Nephron (organoid): ENCODE results near the gene C5orf15.

Experiments
- H3K27ac Mint-ChIP-seq, 3 experiments: 2 replicates each; pipeline ENCODE4 v1.8.0; 2020; ENCODE audit warnings: mixed read lengths in 3 of 3, mild to moderate bottlenecking in 2 of 3, moderate library complexity in 1 of 3
- H3K27me3 Mint-ChIP-seq: 2 replicates; pipeline ENCODE4 v1.8.0; 2021; ENCODE audit warnings: low read depth, mild to moderate bottlenecking, moderate library complexity, mixed read lengths
- H3K36me3 Mint-ChIP-seq: 2 replicates; pipeline ENCODE4 v1.8.0; 2020; ENCODE audit warnings: low read depth, mixed read lengths
- H3K4me1 Mint-ChIP-seq: 2 replicates; pipeline ENCODE4 v1.8.0; 2020; ENCODE audit warnings: mixed read lengths
- H3K4me3 Mint-ChIP-seq, 3 experiments: 2 replicates each; pipeline ENCODE4 v1.8.0; 2020; ENCODE audit warnings: mild to moderate bottlenecking in 3 of 3, mixed read lengths in 3 of 3, moderate library complexity in 2 of 3
- H3K9me3 Mint-ChIP-seq: 2 replicates; pipeline ENCODE4 v1.8.0; 2020; ENCODE audit warnings: mixed read lengths
- TF ChIP-seq, protein P1 (sequence below), 3 experiments: fragments of 200-600 bp; sonication (generic); IDR thresholded peaks; one replicate each; pipeline ENCODE4 v1.5.0; 2021; ENCODE audit warnings: antibody characterized with exemption in 3 of 3; ENCODE audit not compliant: unreplicated experiment in 3 of 3

The C5orf15 gene

GRCh38 chr5:134000696-134001453 is 32.5 kb upstream of the C5orf15 start:
- Mint-ChIP-seq H3K4me1 (peaks cover 67% of the 10 kb centered on the region), H3K27ac (peak overlapping the region in 1 of 3 experiments; percentile 23), H3K9me3 (no peaks in the 10 kb centered on the region), H3K36me3 (peaks cover 17% of the 10 kb centered on the region), H3K4me3 (peak overlapping the region in 2 of 3 experiments; percentile 28 to 38), H3K27me3 (no peaks in the 10 kb centered on the region)
- TF ChIP-seq, protein P1, sequence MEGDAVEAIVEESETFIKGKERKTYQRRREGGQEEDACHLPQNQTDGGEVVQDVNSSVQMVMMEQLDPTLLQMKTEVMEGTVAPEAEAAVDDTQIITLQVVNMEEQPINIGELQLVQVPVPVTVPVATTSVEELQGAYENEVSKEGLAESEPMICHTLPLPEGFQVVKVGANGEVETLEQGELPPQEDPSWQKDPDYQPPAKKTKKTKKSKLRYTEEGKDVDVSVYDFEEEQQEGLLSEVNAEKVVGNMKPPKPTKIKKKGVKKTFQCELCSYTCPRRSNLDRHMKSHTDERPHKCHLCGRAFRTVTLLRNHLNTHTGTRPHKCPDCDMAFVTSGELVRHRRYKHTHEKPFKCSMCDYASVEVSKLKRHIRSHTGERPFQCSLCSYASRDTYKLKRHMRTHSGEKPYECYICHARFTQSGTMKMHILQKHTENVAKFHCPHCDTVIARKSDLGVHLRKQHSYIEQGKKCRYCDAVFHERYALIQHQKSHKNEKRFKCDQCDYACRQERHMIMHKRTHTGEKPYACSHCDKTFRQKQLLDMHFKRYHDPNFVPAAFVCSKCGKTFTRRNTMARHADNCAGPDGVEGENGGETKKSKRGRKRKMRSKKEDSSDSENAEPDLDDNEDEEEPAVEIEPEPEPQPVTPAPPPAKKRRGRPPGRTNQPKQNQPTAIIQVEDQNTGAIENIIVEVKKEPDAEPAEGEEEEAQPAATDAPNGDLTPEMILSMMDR (IDR thresholded peaks at IDR 0.05; ENCODE audit: unreplicated experiment in 3 of 3), result no peak

DNA sequence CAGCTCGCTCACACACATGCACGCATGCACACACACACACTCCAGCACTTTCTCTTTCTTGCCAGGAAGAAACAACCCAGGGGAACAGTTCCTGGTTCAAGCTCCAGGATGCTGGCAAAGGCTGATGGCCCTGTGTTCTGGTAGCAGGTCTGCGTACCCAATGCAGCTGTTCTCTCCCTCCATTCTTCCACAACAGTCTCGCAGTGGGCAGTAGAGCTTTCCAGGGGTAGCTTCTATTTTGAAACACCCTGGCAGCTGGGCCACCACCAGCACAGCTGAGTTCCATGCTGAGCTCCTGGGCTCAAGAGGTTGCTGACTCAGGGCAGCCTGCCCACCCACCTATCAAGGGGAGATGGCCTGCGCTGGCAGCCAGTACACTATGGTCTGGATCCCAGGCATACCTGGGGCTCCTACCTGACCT is 31.7 kb upstream of the C5orf15 start:
- Mint-ChIP-seq H3K27me3 (no peaks in the 10 kb centered on the region), H3K27ac (peak overlapping the region in 2 of 3 experiments; percentile 8 to 23), H3K4me1 (peaks cover 67% of the 10 kb centered on the region), H3K4me3 (peak overlapping the region in 2 of 3 experiments; percentile 34 to 51), H3K9me3 (no peaks in the 10 kb centered on the region), H3K36me3 (peaks cover 17% of the 10 kb centered on the region)
- TF ChIP-seq, protein P1 (IDR thresholded peaks at IDR 0.05; ENCODE audit: unreplicated experiment in 3 of 3), result no peak

- Mint-ChIP-seq H3K36me3 (peaks cover 17% of the 10 kb centered on the region), H3K9me3 (no peaks in the 10 kb centered on the region), H3K4me1 (peaks cover 79% of the 10 kb centered on the region), H3K4me3 (peak overlapping the region in 1 of 3 experiments; percentile 44), H3K27me3 (no peaks in the 10 kb centered on the region), H3K27ac (no peak overlapping the region)
- TF ChIP-seq, protein P1 (IDR thresholded peaks at IDR 0.05; ENCODE audit: unreplicated experiment in 3 of 3), result no peak
Observed at GRCh38 chr5:133998807-133999206, 30.4 kb upstream of the C5orf15 start.

DNA sequence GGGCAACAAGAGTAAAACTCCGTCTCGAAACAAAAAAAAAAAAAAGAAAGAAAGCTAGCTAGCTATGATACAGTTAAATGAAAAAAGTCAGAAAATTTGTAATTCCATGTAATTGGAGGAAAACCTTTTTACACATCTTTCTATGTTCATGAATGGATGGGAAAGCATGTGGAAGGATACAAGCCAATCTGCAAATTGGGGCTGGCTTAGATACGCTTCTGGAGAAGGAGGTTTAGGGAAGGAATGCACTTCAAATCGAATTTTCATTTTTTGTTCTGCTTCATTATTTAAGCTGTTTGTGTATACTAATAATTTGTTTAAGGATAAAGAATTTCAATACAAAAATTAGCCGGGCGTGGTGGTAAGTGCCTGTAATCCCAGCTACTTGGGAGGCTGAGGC is 29.6 kb upstream of the C5orf15 start:
- Mint-ChIP-seq H3K27ac (no peak overlapping the region), H3K27me3 (no peaks in the 10 kb centered on the region)

DNA sequence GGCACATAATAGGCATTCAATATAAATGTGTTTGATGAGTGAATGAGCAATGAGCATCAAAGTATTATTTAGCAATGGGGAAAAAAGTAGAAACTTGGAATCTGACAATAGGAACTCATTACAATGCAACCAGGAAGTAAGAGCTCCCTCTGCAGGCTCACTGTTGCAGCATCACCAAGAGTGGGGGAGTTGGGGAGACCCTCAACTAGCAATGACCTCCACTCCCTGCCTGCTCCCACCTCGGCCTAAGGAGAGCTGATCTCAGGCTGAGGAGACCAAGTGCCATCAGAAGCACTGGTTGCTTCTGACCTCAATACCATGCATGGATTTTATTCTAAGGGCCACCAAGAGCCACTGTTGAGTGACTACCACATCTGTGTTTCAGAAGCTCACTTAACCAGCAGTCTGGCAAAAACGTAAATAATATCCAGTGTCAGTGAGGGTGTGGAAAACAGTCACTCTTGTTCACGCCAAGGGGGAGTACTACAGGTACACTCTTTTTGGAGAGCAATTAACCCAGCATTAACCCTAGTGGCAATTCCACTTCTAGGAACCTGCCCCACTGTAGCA is 28.3 kb upstream of the C5orf15 start:
- Mint-ChIP-seq H3K4me1 (peaks cover 77% of the 10 kb centered on the region), H3K36me3 (peaks cover 15% of the 10 kb centered on the region), H3K27ac (no peak overlapping the region), H3K27me3 (no peaks in the 10 kb centered on the region), H3K4me3 (no peak overlapping the region), H3K9me3 (no peaks in the 10 kb centered on the region)
- TF ChIP-seq, protein P1 (IDR thresholded peaks at IDR 0.05; ENCODE audit: unreplicated experiment in 3 of 3), result peak; percentile 23 to 49 (median 28)

More for the DNA sequence above, 29.6 kb upstream of the C5orf15 start:
- Mint-ChIP-seq H3K4me1 (peaks cover 79% of the 10 kb centered on the region), H3K4me3 (no peak overlapping the region), H3K36me3 (peaks cover 17% of the 10 kb centered on the region), H3K9me3 (no peaks in the 10 kb centered on the region)
- TF ChIP-seq, protein P1 (IDR thresholded peaks at IDR 0.05; ENCODE audit: unreplicated experiment in 3 of 3), result no peak
